ENCODE data around the gene SF3B6.

DNA sequence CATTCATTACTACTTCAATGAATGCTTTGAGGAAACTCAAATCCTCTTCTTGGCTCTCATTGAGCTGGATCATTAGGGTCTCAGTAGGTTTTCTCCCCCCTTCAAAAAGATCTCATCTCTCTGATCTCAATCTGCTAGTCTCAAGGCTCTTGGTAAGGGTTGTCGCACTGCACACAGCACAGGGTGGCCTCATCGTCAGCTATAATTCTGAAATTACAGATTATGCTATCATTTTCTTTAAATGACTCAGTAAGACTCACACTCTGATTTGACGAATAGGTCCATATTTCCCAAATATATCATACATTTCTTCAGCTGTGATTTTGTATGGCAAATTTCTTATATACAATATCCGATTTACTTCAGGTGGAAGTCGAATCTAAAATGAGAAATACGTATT, 2.3 kb downstream of the SF3B6 start:
- TF ChIP-seq, protein P1, sequence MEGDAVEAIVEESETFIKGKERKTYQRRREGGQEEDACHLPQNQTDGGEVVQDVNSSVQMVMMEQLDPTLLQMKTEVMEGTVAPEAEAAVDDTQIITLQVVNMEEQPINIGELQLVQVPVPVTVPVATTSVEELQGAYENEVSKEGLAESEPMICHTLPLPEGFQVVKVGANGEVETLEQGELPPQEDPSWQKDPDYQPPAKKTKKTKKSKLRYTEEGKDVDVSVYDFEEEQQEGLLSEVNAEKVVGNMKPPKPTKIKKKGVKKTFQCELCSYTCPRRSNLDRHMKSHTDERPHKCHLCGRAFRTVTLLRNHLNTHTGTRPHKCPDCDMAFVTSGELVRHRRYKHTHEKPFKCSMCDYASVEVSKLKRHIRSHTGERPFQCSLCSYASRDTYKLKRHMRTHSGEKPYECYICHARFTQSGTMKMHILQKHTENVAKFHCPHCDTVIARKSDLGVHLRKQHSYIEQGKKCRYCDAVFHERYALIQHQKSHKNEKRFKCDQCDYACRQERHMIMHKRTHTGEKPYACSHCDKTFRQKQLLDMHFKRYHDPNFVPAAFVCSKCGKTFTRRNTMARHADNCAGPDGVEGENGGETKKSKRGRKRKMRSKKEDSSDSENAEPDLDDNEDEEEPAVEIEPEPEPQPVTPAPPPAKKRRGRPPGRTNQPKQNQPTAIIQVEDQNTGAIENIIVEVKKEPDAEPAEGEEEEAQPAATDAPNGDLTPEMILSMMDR (IDR thresholded peaks at IDR 0.05; ENCODE audit: low read depth, low read length), result no peak
- TF ChIP-seq, protein P2, sequence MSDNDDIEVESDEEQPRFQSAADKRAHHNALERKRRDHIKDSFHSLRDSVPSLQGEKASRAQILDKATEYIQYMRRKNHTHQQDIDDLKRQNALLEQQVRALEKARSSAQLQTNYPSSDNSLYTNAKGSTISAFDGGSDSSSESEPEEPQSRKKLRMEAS (IDR thresholded peaks at IDR 0.05; ENCODE audit: low read depth, low read length), result no peak
- TF ChIP-seq POLR2A (IDR thresholded peaks at IDR 0.05; ENCODE audit: extremely low read depth, insufficient read length), result no peak

Measured in NB4 (cell line).